Subcutaneous preadipocyte (primary cell): ENCODE data around the gene PCBD2. TPM values are rescaled to one million over a fixed set of nuclear protein-coding genes. Genes with fewer than 3 reads are reported as not detected.

Experiments
- small RNA-seq: library from RNA; depleted of rRNA; stranded (forward); fragments of <200 nt; gene quantifications from one replicate; pipeline ENCODE3, GENCODE V24; 2012
- total RNA-seq: library from RNA; depleted of rRNA; stranded (reverse); fragments of >200 nt; gene quantifications from 2 replicates; pipeline ENCODE4 v1.2.3, GENCODE V29; 2012

The PCBD2 gene
- total RNA-seq = 3.3 and 5.3 TPM in 2 replicates

DNA sequence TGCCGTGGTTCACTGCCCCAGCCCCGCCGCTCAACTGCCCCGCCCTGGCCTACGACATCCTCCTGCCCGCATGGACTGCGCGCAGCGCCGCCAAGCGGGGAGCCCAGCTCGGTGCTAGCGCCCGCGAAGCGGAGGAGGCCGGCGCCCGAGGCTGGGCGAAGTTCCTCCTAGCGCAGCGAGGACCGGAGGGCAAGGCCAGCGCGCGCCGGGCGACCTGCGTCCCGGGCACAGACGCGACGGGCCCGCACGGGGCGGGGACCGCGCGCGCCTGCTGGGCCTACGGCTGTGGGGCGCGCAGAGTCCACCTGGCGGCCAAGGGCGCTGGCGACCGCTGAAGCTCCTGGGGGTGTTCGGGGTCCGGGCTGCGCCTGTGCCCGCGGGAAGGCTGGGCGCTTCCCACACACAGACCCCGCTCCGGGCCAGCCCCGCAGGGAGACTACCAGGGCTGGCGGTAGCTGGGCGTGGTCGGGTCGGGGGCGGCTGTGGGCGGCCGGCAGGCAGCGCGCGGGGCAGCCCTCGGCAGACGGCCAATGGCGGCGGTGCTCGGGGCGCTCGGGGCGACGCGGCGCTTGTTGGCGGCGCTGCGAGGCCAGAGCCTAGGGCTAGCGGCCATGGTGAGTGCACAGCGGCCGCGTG lies at the start of gene PCBD2:
TSS of gene PCBD2 (plus strand) at position 522 of the 636 bp plus-strand sequence. CDS start at position 531, 9 bp downstream.

DNA sequence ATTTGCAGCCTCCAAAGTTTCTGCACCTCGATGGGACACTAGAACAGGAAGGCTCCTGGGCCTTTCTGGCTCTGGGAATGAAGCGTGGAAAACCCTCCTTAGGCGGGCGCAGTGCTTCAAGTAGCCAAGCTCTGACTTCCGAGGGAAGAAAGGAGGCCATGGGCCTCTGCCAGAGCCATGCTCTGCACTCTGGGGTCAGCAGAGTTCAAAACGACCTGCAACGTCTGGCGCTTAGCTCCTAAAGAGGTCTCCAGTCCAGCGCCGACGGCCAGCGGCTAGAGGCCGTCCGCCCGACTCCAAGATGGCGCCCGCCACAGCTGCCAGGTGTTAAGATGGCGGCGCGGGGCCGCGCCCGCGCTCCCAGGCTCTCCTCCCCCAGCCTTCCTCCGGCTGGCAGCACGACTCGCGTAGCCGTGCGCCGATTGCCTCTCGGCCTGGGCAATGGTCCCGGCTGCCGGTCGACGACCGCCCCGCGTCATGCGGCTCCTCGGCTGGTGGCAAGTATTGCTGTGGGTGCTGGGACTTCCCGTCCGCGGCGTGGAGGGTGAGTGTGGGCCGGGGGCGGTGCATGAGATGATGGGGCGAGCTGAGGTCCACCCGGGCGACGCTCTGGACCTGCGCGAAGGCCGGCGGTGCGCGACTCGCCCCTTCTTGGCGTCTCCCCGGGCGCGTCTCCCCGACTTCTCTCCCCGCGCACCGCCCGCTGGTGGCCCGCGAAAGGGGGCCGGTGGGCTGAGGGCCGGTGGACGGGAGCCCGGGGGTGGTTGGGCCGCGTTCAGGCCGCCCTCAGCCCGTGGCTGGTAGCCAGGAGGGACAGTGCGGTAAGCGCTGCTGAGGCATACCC lies 30.7 kb upstream of the PCBD2 start, which contains the start of gene TXNDC15:
TSS of gene TXNDC15 (plus strand) at position 385 of the 844 bp plus-strand sequence. CDS start at position 442, 57 bp downstream.

DNA sequence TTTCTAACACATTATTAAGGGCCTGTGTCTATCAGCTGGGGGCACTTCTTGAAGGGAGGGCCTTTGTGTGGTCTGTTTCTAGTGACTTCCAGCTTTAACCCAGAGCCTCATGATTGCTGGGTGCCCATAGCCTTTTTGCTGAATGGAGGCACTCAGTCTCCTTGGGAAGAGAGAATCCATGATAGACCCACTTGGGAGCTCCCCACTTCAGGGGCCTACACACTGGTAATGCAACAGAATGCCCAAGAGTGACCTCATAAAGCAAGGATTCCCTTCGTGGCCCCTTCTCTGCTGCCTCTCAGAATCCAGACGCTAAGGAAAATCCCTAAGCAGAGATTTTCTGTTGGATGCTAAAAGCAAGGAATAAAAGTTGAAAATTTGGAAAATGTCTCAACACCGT lies 62.7 kb downstream of the PCBD2 start, which contains the start of gene CATSPER3:
TSS of gene CATSPER3 (plus strand) at position 301 of the 400 bp plus-strand sequence. CDS start at position 386, 85 bp downstream.

Small RNA genes within 50 kb of the gene (small RNA-seq; reads per million reads assigned to genes)
- gene MIR4461 (not detected), gene MTND3P25 (not detected), gene MTND4LP30 (not detected)

Other genes with a start within 250 kb of the PCBD2 start
- gene CAMLG, start 166.6 kb upstream of the PCBD2 start, total RNA-seq = 33.2 and 42.6 TPM in 2 replicates
- 21.3 and 24.0 TPM in 2 replicates for gene DDX46, start 146.4 kb upstream of the PCBD2 start, total RNA-seq
- 36.4 and 39.7 TPM in 2 replicates for gene C5orf24, start 59.2 kb upstream of the PCBD2 start, total RNA-seq
- 103 and 123 TPM in 2 replicates for gene TXNDC15, start 30.8 kb upstream of the PCBD2 start, total RNA-seq
- under 0.01 TPM in 1 of 2 replicates, not detected in the other for gene CATSPER3, start 62.8 kb downstream of the PCBD2 start, total RNA-seq
- 1.4 and 1.8 TPM in 2 replicates for gene PITX1, start 129.1 kb downstream of the PCBD2 start, total RNA-seq